T-helper 2 cell treated with Interferon-gamma antibody and Interleukin-4, amounts not matched to agents 5 μg/mL and 100 μg/mL, for 36 hours (primary cell): ENCODE results near the gene SPATA25.
"Not testable (repeated sequence)": the region's sequence is repeated elsewhere in the genome, so short reads cannot be mapped to it uniquely, and the experiment has no call there.

Experiments used
- DNase-seq: peaks from one replicate; pipeline ENCODE4 v3.0.0; 2021; ENCODE audit warnings: low spot score
- H3K27ac Mint-ChIP-seq: one replicate; pipeline ENCODE4 v1.8.0; 2021; ENCODE audit warnings: mild to moderate bottlenecking, mixed read lengths
- H3K27me3 Mint-ChIP-seq: one replicate; pipeline ENCODE4 v1.8.0; 2021; ENCODE audit warnings: low read depth, mixed read lengths
- H3K36me3 Mint-ChIP-seq: one replicate; pipeline ENCODE4 v1.8.0; 2021; ENCODE audit warnings: low read depth, mixed read lengths
- H3K4me1 Mint-ChIP-seq: one replicate; pipeline ENCODE4 v1.8.0; 2021; ENCODE audit warnings: low read depth, mixed read lengths
- H3K4me3 Mint-ChIP-seq: one replicate; pipeline ENCODE4 v1.8.0; 2022; ENCODE audit warnings: mild to moderate bottlenecking, moderate library complexity, mixed read lengths
- H3K9me3 Mint-ChIP-seq: one replicate; pipeline ENCODE4 v1.8.0; 2021; ENCODE audit warnings: mixed read lengths

The SPATA25 gene

GRCh38 chr20:45908084-45908483, 20.7 kb upstream of the SPATA25 start:
- Mint-ChIP-seq H3K36me3 (no peaks in the 10 kb centered on the region), H3K9me3 (no peaks in the 10 kb centered on the region), H3K4me3 (no peak overlapping the region), H3K27ac (no peak overlapping the region), H3K27me3 (peaks cover 3% of the 10 kb centered on the region), H3K4me1 (peaks cover 7% of the 10 kb centered on the region)
- DNase-seq = no peak

GRCh38 chr20:45907219-45907948, 20.0 kb upstream of the SPATA25 start:
- Mint-ChIP-seq H3K27me3 (peaks cover 2% of the 10 kb centered on the region), H3K36me3 (no peaks in the 10 kb centered on the region), H3K4me1 (peaks cover 7% of the 10 kb centered on the region), H3K4me3 (no peak overlapping the region), H3K27ac (no peak overlapping the region), H3K9me3 (no peaks in the 10 kb centered on the region)
- no peak for DNase-seq

GRCh38 chr20:45905505-45906079, 18.2 kb upstream of the SPATA25 start:
- no peaks in the 10 kb centered on the region for H3K36me3 Mint-ChIP-seq
- DNase-seq = no peak
- peaks cover 1% of the 10 kb centered on the region for H3K4me1 Mint-ChIP-seq
- no peak overlapping the region for H3K4me3 Mint-ChIP-seq
- H3K27ac Mint-ChIP-seq = no peak overlapping the region
- H3K27me3 Mint-ChIP-seq = no peaks in the 10 kb centered on the region
- no peaks in the 10 kb centered on the region for H3K9me3 Mint-ChIP-seq

- no peaks in the 10 kb centered on the region for H3K4me1 Mint-ChIP-seq
- no peaks in the 10 kb centered on the region for H3K36me3 Mint-ChIP-seq
- no peaks in the 10 kb centered on the region for H3K9me3 Mint-ChIP-seq
- H3K27ac Mint-ChIP-seq = no peak overlapping the region
- no peak for DNase-seq
- no peaks in the 10 kb centered on the region for H3K27me3 Mint-ChIP-seq
- no peak overlapping the region for H3K4me3 Mint-ChIP-seq
Measured at GRCh38 chr20:45904583-45905504, 17.4 kb upstream of the SPATA25 start.

GRCh38 chr20:45902199-45902701, 14.8 kb upstream of the SPATA25 start:
- DNase-seq = no peak
- Mint-ChIP-seq H3K27ac (no peak overlapping the region), H3K9me3 (no peaks in the 10 kb centered on the region), H3K4me3 (no peak overlapping the region), H3K27me3 (no peaks in the 10 kb centered on the region), H3K36me3 (no peaks in the 10 kb centered on the region), H3K4me1 (no peaks in the 10 kb centered on the region)

GRCh38 chr20:45901332-45901731, 13.9 kb upstream of the SPATA25 start:
- H3K4me3 Mint-ChIP-seq, H3K9me3 Mint-ChIP-seq, H3K4me1 Mint-ChIP-seq, H3K27me3 Mint-ChIP-seq, H3K27ac Mint-ChIP-seq, DNase-seq, H3K36me3 Mint-ChIP-seq: not testable (repeated sequence)

GRCh38 chr20:45899046-45899835, 11.8 kb upstream of the SPATA25 start:
- Mint-ChIP-seq H3K27me3 (no peaks in the 10 kb centered on the region), H3K27ac (no peak overlapping the region), H3K4me1 (no peaks in the 10 kb centered on the region), H3K9me3 (no peaks in the 10 kb centered on the region), H3K36me3 (no peaks in the 10 kb centered on the region), H3K4me3 (no peak overlapping the region)
- no peak for DNase-seq

- Mint-ChIP-seq H3K27ac (no peak overlapping the region), H3K4me1 (peaks cover 5% of the 10 kb centered on the region), H3K9me3 (no peaks in the 10 kb centered on the region), H3K4me3 (no peak overlapping the region), H3K27me3 (no peaks in the 10 kb centered on the region), H3K36me3 (no peaks in the 10 kb centered on the region)
- no peak for DNase-seq
Measured at GRCh38 chr20:45898285-45898684, 10.9 kb upstream of the SPATA25 start.

- peaks cover 6% of the 10 kb centered on the region for H3K4me1 Mint-ChIP-seq
- H3K36me3 Mint-ChIP-seq = no peaks in the 10 kb centered on the region
- no peak overlapping the region for H3K27ac Mint-ChIP-seq
- H3K9me3 Mint-ChIP-seq = no peaks in the 10 kb centered on the region
- no peak for DNase-seq
- no peak overlapping the region for H3K4me3 Mint-ChIP-seq
- no peaks in the 10 kb centered on the region for H3K27me3 Mint-ChIP-seq
Measured at GRCh38 chr20:45897692-45898091, 10.3 kb upstream of the SPATA25 start.

GRCh38 chr20:45897289-45897688, 9.9 kb upstream of the SPATA25 start:
- no peak overlapping the region for H3K4me3 Mint-ChIP-seq
- no peaks in the 10 kb centered on the region for H3K36me3 Mint-ChIP-seq
- no peaks in the 10 kb centered on the region for H3K9me3 Mint-ChIP-seq
- no peaks in the 10 kb centered on the region for H3K27me3 Mint-ChIP-seq
- DNase-seq = no peak
- H3K4me1 Mint-ChIP-seq = peaks cover 10% of the 10 kb centered on the region
- no peak overlapping the region for H3K27ac Mint-ChIP-seq

- no peaks in the 10 kb centered on the region for H3K27me3 Mint-ChIP-seq
- H3K4me1 Mint-ChIP-seq = peaks cover 13% of the 10 kb centered on the region
- no peaks in the 10 kb centered on the region for H3K9me3 Mint-ChIP-seq
- H3K36me3 Mint-ChIP-seq = no peaks in the 10 kb centered on the region
- no peak overlapping the region for H3K27ac Mint-ChIP-seq
- no peak for DNase-seq
- H3K4me3 Mint-ChIP-seq = no peak overlapping the region
Measured at GRCh38 chr20:45896641-45897161, 9.3 kb upstream of the SPATA25 start.

- Mint-ChIP-seq H3K36me3 (no peaks in the 10 kb centered on the region), H3K27ac (no peak overlapping the region), H3K4me1 (peaks cover 21% of the 10 kb centered on the region), H3K9me3 (no peaks in the 10 kb centered on the region), H3K4me3 (no peak overlapping the region), H3K27me3 (no peaks in the 10 kb centered on the region)
- DNase-seq = no peak
Measured at GRCh38 chr20:45894797-45895196, 7.4 kb upstream of the SPATA25 start.

- Mint-ChIP-seq H3K4me3 (no peak overlapping the region), H3K27me3 (no peaks in the 10 kb centered on the region), H3K27ac (no peak overlapping the region), H3K4me1 (peaks cover 23% of the 10 kb centered on the region), H3K9me3 (no peaks in the 10 kb centered on the region), H3K36me3 (no peaks in the 10 kb centered on the region)
- no peak for DNase-seq
Measured at GRCh38 chr20:45893831-45894230, 6.4 kb upstream of the SPATA25 start.
